ENCODE measurements around the gene CTNND1.
"Not testable (repeated sequence)": the region's sequence is repeated elsewhere in the genome, so short reads cannot be mapped to it uniquely, and the experiment has no call there.

The CTNND1 gene, protein sequence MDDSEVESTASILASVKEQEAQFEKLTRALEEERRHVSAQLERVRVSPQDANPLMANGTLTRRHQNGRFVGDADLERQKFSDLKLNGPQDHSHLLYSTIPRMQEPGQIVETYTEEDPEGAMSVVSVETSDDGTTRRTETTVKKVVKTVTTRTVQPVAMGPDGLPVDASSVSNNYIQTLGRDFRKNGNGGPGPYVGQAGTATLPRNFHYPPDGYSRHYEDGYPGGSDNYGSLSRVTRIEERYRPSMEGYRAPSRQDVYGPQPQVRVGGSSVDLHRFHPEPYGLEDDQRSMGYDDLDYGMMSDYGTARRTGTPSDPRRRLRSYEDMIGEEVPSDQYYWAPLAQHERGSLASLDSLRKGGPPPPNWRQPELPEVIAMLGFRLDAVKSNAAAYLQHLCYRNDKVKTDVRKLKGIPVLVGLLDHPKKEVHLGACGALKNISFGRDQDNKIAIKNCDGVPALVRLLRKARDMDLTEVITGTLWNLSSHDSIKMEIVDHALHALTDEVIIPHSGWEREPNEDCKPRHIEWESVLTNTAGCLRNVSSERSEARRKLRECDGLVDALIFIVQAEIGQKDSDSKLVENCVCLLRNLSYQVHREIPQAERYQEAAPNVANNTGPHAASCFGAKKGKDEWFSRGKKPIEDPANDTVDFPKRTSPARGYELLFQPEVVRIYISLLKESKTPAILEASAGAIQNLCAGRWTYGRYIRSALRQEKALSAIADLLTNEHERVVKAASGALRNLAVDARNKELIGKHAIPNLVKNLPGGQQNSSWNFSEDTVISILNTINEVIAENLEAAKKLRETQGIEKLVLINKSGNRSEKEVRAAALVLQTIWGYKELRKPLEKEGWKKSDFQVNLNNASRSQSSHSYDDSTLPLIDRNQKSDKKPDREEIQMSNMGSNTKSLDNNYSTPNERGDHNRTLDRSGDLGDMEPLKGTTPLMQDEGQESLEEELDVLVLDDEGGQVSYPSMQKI

DNA sequence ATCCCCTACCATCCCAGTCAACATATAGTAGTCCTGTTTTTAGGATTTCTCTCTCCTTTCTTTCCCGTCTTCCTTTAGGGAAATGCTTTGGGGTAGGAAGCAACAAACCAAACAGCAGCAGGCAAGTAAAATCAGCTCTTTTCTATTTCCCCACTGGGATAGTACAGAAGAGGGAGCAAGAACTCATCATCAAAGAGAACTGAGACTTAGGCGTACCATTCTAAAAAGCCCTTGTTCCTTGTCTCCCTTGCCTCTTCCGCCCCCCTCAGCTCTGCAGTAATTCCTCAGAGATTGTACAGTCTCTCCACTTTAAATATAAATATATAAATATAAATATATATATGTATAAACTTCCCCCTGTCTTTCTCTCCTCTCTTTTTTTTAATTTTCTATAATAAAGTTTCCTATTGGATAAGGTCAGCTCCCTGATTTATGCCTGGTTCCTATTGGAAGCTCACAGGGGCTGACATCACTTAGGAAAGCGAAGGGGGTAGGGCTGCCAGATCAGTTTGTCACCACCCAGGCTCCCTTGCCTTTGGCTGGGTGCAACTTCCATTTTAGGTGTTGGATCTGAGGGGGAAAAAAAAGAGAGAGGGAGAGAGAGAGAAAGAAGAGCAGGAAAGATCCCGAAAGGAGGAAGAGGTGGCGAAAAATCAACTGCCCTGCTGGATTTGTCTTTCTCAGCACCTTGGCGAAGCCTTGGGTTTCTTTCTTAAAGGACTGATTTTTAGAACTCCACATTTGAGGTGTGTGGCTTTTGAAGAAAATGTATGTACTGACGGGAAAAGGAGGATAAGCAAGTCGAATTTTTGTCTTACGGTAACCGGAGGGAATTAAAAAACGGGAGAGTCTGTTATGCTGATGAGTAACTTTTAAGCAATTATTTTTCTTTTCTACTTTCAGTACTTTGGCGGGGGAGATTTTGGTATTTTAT is at the start of gene CTNND1:
Gene CTNND1 (plus strand): TSS at position 502 of the 934 bp plus-strand sequence. CDS start 29,677 bp downstream, outside the sequence.
- peak; percentile 98 for DNase-seq (ENCODE audit: low spot score)

DNA sequence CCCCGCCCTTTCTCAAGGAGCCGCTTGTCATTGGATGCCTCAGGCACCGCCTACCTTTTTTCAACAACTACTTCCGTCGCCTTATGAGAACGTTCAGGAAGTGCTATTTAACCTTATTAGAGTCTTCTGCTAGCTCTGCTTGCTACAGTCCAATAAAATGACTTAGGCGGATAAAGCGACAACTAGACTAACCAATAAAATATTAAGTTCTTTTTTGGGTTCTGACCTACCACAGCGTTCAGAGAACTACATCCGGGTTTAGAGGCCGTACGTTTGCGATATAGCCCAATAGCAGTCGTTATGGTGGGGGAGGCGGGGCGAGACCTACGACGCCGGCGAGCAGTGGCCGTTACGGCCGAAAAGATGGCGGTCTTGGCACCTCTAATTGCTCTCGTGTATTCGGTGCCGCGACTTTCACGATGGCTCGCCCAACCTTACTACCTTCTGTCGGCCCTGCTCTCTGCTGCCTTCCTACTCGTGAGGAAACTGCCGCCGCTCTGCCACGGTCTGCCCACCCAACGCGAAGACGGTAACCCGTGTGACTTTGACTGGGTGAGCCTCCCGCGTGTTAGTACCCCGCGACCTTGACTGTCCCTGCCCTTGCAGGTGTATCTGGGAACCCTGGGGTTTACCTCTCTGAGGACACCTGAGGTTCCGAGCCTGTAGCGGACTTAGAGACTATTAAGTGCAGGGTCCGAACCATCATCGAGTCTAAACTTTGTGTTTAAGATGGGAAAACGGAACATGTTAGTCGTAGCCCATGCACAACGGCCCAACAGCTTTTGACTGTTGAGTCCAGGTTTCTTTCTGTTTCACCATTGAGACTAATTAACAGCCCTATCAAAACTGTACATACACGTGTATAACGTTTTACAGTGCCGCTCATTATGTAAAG is 49.1 kb upstream of the CTNND1 start, which contains the start of gene TMX2:
Gene TMX2 (plus strand): TSS at position 338 of the 895 bp plus-strand sequence. CDS start 26 bp downstream, at position 364.
- DNase-seq (ENCODE audit: low spot score), result peak; percentile 94

DNA sequence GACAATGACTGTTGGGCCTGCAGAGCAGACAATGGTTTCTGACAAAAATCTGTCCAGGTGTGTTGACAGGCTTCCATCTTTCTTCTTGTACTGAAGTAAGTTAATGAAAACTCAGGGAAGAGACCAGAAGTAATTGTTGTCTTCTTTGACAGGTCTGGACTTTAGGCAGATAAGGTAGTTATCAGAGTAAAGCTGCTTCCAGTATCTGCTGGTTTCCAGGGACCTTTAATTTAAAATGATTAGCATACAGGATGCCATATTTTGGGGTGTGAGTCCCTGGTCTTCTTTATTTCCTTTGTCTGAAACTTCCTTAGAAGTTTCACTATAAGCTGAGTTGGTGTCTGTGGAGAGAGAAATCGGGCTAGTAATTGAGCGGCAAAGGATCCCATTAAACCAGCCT is 47.8 kb upstream of the CTNND1 start:
- no peak for DNase-seq (ENCODE audit: low spot score)

DNA sequence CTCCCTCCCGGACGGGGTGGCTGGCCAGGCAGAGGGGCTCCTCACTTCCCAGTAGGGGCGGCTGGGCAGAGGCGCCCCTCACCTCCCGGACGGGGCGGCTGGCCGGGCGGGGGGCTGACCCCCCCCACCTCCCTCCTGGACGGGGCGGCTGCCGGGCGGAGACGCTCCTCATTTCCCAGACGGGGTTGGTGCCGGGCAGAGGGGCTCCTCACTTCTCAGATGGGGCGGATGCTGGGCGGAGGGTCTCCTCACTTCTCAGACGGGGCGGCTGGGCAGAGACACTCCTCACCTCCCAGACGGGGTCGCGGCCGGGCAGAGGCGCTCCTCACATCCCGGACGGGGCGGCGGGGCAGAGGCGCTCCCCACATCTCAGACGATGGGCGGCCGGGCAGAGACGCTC is 44.9 kb upstream of the CTNND1 start:
- DNase-seq (ENCODE audit: low spot score), result not testable (repeated sequence)

DNA sequence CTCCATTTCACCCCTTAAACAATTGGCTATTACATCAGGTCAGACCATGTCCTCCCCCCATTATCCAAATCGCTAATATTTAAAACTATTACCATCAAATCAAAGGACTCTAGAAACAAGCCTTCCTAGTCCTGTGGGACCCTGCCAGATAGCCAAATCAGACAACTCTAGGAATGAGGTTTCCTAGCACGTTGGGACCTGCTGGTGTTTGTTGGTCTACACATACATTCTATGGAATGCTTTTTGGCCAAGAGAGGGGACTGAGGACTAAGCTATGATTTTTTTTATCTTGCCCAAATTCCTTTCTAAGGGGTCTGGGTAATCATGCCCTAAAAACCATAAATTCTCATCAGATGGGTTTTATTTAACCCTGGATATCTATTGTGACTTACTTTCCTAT is 34.4 kb upstream of the CTNND1 start:
- DNase-seq (ENCODE audit: low spot score), result no peak

DNA sequence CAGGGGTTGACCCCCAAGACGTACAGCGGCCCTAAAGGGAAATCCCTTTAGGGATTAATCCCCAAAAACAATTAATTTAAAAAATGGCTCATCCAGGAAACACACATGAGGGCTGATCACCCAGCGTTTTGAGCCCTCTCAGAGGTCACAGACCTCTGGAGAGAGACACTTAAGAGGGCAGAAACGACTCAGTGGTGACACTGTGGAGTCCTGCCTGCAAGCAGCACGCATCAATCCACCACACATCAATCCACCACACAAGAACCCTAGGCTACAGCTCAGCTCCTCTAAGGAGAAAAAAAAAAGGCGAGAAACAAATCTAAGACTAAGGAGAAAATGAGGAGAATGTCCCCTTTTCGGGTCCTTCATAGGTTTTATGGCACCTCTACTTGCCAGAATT is 32.8 kb upstream of the CTNND1 start:
- no peak for DNase-seq (ENCODE audit: low spot score)

DNA sequence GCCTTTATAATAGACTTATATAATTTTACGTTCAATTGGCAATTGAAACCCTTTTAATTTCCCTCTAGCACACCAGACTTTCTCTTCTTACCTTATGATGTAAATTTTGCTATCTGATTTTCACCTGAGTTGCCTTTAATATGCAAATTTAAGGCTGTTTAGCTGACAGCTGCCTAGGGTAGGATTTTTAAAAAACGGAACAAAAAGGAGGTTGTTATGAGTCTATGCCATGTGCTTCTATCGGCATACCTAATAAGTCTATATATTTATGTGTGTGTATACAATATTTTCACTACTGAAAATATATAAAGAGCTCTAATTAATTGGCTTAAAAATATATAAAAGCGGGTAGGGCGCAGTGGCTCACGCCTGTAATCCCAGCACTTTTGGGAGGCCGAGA is 32.1 kb upstream of the CTNND1 start:
- no peak for DNase-seq (ENCODE audit: low spot score)

DNA sequence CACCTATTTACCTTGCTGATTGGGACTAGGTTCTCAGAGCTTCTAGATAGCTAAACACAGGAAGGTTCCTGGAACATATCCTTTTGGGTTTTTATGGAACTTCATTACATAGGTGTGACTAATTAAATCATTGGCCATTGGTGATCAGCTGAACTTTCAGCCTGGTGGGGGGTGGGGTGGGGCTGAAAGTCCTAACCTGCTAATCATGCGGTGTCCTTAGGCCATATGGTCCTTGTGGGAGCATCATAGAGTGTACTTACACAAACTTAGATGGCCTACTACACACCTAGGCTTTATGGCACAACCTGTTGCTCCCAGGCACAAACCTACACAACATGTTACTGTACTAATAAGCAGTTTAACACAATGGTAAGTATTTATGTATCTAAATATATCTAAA is 28.9 kb upstream of the CTNND1 start:
- no peak for DNase-seq (ENCODE audit: low spot score)

DNA sequence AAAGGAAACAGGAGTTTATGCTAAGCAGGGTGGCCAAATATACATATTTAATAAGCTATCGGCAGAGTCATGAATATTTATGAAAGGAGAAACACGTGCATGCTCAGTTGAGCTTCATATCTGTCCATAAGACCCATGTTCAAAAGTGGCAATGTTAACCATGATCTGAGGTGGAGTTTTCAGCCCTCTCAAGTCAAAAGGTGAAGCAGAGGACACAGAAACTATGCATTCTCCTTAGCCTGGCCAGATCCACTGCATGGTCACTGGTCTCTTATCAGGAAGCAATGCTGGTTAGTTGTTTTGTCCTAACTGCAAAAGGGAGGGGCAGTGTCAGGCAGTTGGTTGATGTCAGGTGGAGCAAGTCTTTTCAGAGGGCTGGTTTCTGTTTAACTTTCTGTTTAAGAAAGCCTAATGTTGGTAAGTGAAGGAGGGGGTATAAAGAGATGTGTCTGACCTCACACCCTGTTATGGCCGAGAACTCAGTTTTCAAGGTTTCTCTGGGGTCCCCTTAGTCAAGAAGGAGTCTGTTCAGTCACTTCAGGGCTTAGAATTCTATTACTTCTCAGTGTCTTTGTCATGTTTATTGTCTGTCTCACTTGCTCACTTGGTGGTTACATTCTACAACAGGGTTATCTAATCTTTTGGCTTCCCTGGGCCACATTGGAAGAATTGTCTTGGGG is 25.8 kb upstream of the CTNND1 start:
- DNase-seq (ENCODE audit: low spot score), result no peak

DNA sequence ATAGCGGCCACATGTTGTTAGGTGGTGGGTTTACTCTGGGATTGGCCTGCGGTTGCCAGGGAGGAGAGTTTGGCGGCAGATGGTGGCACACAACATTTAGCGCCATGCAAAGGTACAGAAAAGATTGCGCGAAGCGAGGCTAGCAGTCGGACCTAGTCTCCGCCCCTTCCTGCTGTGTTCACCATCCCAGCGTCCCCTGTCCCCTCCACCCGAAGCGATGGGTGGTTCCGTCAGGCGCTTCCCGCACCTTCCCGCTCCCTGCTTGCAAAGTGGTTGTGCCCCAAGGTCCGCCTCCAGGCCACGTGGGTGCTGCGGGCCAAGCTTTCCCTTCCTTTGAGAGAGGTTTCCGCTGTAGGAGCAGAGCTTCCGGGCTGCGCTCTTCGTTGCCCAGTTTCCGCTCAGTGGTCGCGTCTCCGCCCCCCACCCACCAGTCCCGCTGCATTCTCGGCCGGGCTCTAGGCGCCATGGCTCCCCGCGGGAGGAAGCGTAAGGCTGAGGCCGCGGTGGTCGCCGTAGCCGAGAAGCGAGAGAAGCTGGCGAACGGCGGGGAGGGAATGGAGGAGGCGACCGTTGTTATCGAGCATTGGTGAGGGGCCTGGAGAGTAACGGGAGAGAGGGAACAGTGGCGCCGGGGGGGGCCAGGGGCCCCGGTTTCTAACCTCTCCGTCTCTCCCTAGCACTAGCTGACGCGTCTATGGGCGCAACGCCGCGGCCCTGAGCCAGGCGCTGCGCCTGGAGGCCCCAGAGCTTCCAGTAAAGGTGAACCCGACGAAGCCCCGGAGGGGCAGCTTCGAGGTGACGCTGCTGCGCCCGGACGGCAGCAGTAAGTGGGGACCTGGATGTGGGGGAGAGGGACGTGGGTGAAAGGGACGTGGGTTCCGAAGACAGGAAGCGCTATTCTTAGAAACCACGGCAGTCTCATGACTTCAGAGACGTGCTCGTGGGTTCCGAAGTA is 20.2 kb upstream of the CTNND1 start, which contains the start of gene SELENOH:
Gene SELENOH (plus strand): TSS at position 360 of the 955 bp plus-strand sequence. CDS start 105 bp downstream, at position 465.
- DNase-seq (ENCODE audit: low spot score), result peak; percentile 97

DNA sequence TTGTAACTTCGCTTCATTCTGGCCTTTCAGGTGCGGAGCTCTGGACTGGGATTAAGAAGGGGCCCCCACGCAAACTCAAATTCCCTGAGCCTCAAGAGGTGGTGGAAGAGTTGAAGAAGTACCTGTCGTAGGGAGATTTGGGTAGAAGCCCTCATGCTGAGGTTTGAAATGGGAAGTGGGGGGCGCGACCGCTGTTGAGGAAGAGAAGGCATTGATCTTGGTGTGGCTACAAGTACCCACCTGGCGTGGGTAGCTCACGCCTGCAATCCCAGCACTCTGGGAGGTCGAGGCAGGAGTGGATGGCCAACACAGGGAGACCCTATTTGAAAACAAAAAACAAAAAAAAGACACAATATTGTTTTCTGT is 19.5 kb upstream of the CTNND1 start:
- DNase-seq (ENCODE audit: low spot score), result no peak

DNA sequence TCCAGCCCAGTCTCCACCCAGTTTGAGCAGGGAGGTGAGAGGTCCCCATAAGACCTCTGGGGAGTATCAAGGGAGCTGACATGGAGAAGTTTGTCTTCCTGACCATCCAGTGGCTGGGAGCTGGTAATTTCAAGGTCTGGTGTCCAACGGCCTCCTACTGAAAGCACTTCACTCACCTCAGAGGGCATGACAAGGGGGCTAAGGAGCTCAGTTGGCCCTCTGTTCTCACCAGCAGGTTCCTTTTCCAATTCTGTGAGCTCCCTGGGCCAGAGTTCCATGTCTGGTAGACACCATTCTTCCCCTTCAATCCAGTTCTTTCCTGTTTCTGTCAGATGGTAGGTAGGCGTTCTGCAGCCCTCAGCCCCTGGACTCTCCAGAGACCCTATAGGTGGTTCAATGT is 17.2 kb upstream of the CTNND1 start:
- DNase-seq (ENCODE audit: low spot score), result no peak

DNA sequence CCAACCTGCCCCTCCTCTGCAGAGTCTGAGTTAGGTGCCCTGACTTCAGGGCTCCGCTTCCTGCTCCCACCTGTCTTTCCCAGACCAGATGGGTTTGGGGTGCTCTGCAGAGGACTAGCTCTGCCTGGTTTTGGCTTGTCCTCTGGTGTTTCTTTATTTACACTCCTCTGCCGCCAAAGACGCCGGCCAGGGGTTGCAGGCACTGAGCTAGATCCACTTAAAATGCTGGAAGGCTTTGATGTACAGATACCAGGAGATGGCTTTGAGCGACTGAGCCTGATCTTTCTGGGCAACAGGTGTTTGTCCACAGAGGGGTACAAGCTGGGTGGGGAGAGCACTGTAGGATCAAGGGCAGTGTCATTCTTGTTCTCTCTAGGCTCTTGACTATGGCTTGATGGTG is 16.4 kb upstream of the CTNND1 start:
- DNase-seq (ENCODE audit: low spot score), result no peak

DNA sequence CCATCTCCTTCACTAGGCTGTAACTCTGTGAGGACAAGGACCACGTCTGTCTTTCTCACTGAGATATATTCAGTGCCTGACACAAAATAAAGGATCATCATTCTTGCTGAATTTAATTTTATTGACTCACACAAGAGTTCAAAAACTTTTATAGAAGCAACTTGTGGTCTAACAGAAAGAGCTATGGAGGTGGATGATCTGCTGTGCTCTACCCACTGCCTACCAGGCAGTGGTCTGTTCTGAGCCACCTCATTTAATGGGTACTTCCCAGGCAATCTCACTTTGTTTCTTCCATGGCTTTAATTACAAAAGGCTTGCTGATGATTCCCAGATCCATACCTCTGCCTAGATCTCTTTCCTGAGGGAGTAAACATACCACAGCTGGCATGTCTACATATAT is 14.7 kb upstream of the CTNND1 start:
- DNase-seq (ENCODE audit: low spot score), result no peak

DNA sequence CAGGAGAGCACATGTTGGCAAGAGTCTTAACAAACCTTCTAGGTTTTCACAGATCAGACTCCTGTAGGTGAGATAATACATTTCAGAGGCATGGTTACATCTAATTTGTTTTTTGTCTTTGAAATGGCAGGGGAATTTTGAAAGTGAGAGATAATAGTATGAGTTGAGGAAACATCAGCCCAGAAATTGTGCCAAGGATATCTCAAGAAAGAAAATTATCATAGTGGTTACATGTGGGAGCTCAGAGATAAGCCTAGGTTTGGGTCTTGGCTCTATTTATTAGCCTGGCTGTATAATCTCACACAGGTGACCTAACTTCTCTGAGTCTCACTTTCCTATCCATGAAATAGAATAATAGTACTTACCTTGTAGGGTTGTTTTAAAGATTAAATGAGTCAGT is 10.4 kb upstream of the CTNND1 start:
- no peak for DNase-seq (ENCODE audit: low spot score)

DNA sequence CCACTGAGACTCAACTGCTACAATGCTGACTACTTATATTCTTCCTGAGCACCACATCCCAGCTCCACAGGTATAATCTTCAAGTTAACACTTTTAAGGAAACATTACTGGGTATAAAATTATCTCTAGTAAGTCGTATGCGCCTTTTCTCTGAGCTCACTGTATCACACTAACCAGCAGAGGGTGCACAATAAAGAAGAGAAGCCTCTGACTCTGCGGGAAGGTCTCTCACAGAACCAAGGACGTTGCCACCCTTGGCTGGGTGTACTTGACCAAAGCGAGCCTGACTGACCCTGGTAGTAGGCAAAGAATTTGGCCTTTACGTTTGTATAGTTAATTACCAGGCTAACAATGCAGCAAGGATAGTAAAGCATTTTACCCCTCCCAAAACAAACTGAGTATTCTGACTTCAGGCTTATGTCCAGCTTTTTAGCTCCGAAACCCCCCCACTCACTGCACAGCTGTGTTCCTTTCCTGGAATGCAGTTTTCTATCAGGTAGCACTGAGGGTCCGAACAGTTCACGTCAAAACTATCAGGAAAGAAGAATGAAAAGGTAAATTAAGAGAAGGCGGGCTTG is 9.8 kb upstream of the CTNND1 start, which contains the start of gene BTBD18:
Gene BTBD18 (minus strand): TSS at position 144 of the 578 bp plus-strand sequence. CDS start 631 bp downstream, outside the sequence.
- DNase-seq (ENCODE audit: low spot score), result no peak

DNA sequence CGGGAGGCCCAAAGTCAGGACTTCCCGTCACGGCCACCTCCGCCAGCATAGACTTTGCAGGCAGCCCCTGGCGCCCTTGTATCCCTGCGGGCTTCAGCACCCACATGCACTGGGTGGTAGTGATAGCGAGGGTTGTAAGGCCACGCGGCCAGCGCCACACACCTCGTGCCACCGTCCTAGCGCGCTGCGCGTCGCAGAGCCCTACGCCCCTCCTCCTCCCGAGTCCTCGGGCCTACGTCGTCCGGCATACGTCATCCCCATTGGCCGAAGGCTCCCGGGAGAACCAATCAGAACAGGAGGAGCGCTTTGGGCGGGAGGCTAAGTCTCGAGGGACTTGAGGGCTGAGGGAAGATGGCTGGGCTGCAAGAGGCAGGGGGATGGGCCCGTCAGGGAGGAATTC is 8.6 kb upstream of the CTNND1 start:
- DNase-seq (ENCODE audit: low spot score), result no peak

DNA sequence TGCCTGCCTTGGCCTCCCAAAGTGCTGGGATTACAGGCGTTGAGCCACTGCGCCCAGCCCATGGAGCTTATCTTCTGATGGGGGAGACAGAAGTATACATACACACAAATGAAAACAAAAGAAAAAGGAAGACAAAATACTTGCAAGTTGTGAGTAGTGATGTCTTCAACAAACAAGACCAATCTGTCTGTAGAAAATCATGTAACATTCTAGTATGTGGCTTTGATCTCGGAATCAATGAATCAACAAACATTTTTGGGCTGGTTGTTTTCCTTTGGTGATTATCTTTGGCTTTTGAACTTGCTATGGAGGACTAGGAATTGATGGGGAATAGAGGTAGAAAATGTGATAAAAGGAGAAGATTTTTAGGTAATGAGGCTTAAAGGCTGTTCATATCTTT is 3.4 kb upstream of the CTNND1 start:
- no peak for DNase-seq (ENCODE audit: low spot score)
